ENCODE data around the gene SCAP. TPM values are rescaled to one million over a fixed set of nuclear protein-coding genes. Genes with fewer than 3 reads are reported as not detected.
A peak's percentile ranks its signal among the peaks of the same experiment; 100 is the strongest.

The SCAP gene
- total RNA-seq, 1 donor from 2014 or later, result 49.7 TPM

GRCh38 chr3:47409688-47410416 is 65.9 kb downstream of the SCAP start:
- TF ChIP-seq, protein P1, sequence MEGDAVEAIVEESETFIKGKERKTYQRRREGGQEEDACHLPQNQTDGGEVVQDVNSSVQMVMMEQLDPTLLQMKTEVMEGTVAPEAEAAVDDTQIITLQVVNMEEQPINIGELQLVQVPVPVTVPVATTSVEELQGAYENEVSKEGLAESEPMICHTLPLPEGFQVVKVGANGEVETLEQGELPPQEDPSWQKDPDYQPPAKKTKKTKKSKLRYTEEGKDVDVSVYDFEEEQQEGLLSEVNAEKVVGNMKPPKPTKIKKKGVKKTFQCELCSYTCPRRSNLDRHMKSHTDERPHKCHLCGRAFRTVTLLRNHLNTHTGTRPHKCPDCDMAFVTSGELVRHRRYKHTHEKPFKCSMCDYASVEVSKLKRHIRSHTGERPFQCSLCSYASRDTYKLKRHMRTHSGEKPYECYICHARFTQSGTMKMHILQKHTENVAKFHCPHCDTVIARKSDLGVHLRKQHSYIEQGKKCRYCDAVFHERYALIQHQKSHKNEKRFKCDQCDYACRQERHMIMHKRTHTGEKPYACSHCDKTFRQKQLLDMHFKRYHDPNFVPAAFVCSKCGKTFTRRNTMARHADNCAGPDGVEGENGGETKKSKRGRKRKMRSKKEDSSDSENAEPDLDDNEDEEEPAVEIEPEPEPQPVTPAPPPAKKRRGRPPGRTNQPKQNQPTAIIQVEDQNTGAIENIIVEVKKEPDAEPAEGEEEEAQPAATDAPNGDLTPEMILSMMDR (IDR thresholded peaks at IDR 0.05), result no peak
- DNase-seq (ENCODE audit: low spot score), result no peak
- Mint-ChIP-seq H3K9me3 (ENCODE audit: low read depth) (no peaks in the 10 kb centered on the region), H3K27ac (ENCODE audit: unreplicated experiment) (no peak overlapping the region), H3K27me3 (ENCODE audit: low read depth) (no peaks in the 10 kb centered on the region), H3K4me1 (ENCODE audit: low read depth) (peaks cover 9% of the 10 kb centered on the region), H3K36me3 (ENCODE audit: low read depth) (peaks cover 14% of the 10 kb centered on the region), H3K4me3 (ENCODE audit: unreplicated experiment) (no peak overlapping the region)

DNA sequence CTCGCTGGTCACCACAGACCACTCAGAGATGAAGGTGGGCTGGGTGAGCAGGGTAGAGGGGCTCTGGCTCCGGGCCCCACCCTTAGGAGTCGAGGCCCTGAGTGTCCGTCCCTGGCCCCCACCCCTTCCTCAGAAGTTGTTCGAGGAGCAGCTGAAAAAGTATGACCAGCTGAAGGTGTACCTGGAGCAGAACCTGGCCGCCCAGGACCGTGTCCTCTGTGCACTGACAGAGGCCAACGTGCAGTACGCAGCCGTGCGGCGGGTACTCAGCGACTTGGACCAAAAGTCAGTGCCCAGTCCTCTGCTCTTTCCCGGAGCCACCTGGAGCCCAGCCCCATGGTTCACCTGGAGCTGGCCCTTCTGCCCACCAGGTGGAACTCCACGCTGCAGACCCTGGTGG is 66.5 kb downstream of the SCAP start:
- Mint-ChIP-seq H3K36me3 (ENCODE audit: low read depth) (peaks cover 13% of the 10 kb centered on the region), H3K4me3 (ENCODE audit: unreplicated experiment) (no peak overlapping the region), H3K27me3 (ENCODE audit: low read depth) (no peaks in the 10 kb centered on the region), H3K4me1 (ENCODE audit: low read depth) (peaks cover 15% of the 10 kb centered on the region), H3K9me3 (ENCODE audit: low read depth) (no peaks in the 10 kb centered on the region), H3K27ac (ENCODE audit: unreplicated experiment) (no peak overlapping the region)
- TF ChIP-seq, protein P1 (IDR thresholded peaks at IDR 0.05), result no peak
- DNase-seq (ENCODE audit: low spot score), result no peak

- Mint-ChIP-seq H3K4me3 (ENCODE audit: unreplicated experiment) (no peak overlapping the region), H3K27me3 (ENCODE audit: low read depth) (no peaks in the 10 kb centered on the region), H3K9me3 (ENCODE audit: low read depth) (no peaks in the 10 kb centered on the region), H3K27ac (ENCODE audit: unreplicated experiment) (no peak overlapping the region), H3K36me3 (ENCODE audit: low read depth) (peaks cover 13% of the 10 kb centered on the region), H3K4me1 (ENCODE audit: low read depth) (peaks cover 18% of the 10 kb centered on the region)
- no peak for DNase-seq (ENCODE audit: low spot score)
- TF ChIP-seq, protein P1 (IDR thresholded peaks at IDR 0.05), result no peak
Measured at GRCh38 chr3:47408839-47409229, 66.9 kb downstream of the SCAP start.

DNA sequence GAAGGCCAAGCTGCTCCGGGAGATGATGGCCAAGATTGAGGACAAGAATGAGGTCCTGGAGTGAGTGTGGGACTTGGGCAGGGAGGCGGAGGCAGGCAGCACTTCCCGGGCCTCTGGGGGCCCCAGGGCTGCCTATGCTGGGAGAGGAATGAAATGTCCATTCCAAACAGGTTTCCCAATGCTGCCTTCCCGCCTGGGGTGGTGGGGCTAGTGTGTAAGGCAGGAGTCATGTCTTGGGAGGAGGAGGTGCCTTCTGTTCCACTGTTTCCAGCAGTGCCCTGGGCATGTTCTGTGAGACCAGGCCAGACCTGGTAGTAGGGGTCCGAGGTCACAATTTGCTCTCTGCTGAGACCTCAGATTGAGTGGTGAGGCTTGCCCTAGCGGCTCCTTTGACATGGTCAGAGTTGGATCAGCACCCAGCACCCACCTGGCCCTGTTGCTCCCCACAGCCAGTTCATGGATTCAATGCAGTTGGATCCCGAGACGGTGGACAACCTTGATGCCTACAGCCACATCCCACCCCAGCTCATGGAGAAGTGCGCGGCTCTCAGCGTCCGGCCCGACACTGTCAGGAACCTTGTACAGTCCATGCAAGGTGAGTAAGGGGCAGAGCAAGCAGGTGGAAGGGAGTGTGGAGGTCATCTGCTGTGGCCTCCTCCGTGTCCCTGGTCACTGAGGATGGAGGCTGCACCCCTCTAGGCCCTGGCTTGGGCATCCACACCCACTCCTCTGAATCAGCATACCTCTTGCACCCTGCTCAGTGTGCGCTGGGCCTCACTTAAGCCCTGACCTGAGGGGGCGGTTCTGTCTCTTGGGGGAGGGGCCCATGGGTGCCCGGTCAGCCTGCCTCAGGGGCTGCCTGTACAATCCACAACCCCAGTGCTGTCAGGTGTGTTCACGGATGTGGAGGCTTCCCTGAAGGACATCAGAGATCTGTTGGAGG is 67.6 kb downstream of the SCAP start:
- H3K36me3 Mint-ChIP-seq (ENCODE audit: low read depth), result peaks cover 13% of the 10 kb centered on the region
- no peaks in the 10 kb centered on the region for H3K27me3 Mint-ChIP-seq (ENCODE audit: low read depth)
- peak overlapping the region; percentile 45 for H3K27ac Mint-ChIP-seq (ENCODE audit: unreplicated experiment)
- TF ChIP-seq, protein P1 (IDR thresholded peaks at IDR 0.05), result no peak
- no peak overlapping the region for H3K4me3 Mint-ChIP-seq (ENCODE audit: unreplicated experiment)
- H3K9me3 Mint-ChIP-seq (ENCODE audit: low read depth), result no peaks in the 10 kb centered on the region
- peaks cover 20% of the 10 kb centered on the region for H3K4me1 Mint-ChIP-seq (ENCODE audit: low read depth)
- no peak for DNase-seq (ENCODE audit: low spot score)

GRCh38 chr3:47407237-47407636 is 68.5 kb downstream of the SCAP start:
- Mint-ChIP-seq H3K27me3 (ENCODE audit: low read depth) (no peaks in the 10 kb centered on the region), H3K4me1 (ENCODE audit: low read depth) (peaks cover 20% of the 10 kb centered on the region), H3K4me3 (ENCODE audit: unreplicated experiment) (no peak overlapping the region), H3K36me3 (ENCODE audit: low read depth) (peaks cover 11% of the 10 kb centered on the region), H3K9me3 (ENCODE audit: low read depth) (no peaks in the 10 kb centered on the region), H3K27ac (ENCODE audit: unreplicated experiment) (no peak overlapping the region)
- TF ChIP-seq, protein P1 (IDR thresholded peaks at IDR 0.05), result no peak
- no peak for DNase-seq (ENCODE audit: low spot score)
